ENCODE results near the gene UBE4A. TPM values are rescaled to one million over a fixed set of nuclear protein-coding genes. Genes with fewer than 3 reads are reported as not detected.
"Not testable (repeated sequence)": the region's sequence is repeated elsewhere in the genome, so short reads cannot be mapped to it uniquely, and the experiment has no call there.

UBE4A gene
- total RNA-seq, 1 donor from 2014 or later = 59.7 TPM

- no peak for DNase-seq
These were observed 42.6 kb downstream of the UBE4A start for GRCh38 chr11:118401880-118402590.

- DNase-seq = not testable (repeated sequence)
These were observed 43.2 kb downstream of the UBE4A start for GRCh38 chr11:118402594-118402993.

- DNase-seq = no peak
These were observed 47.3 kb downstream of the UBE4A start for GRCh38 chr11:118406599-118407166.

- DNase-seq = no peak
These were observed 50.8 kb downstream of the UBE4A start for GRCh38 chr11:118410055-118410745.

- no peak for DNase-seq
These were observed 52.1 kb downstream of the UBE4A start for GRCh38 chr11:118411530-118411929.

GRCh38 chr11:118412921-118413320 lies 53.5 kb downstream of the UBE4A start:
- no peak for DNase-seq

GRCh38 chr11:118415062-118415738 lies 55.8 kb downstream of the UBE4A start:
- no peak for DNase-seq

- DNase-seq = no peak
These were observed 56.3 kb downstream of the UBE4A start for GRCh38 chr11:118415739-118416068.

- DNase-seq = not testable (repeated sequence)
These were observed 57.5 kb downstream of the UBE4A start for GRCh38 chr11:118416900-118417299.

- no peak for DNase-seq
These were observed 58.4 kb downstream of the UBE4A start for GRCh38 chr11:118417801-118418200.

- no peak for DNase-seq
These were observed 59.4 kb downstream of the UBE4A start for GRCh38 chr11:118418766-118419165.

GRCh38 chr11:118427707-118428106 lies 68.3 kb downstream of the UBE4A start:
- DNase-seq = no peak

GRCh38 chr11:118430956-118431355 lies 71.6 kb downstream of the UBE4A start:
- DNase-seq = no peak

GRCh38 chr11:118434123-118434552 lies 74.7 kb downstream of the UBE4A start:
- DNase-seq = no peak

- peak; percentile 64 for DNase-seq
These were observed 75.3 kb downstream of the UBE4A start for GRCh38 chr11:118434553-118435289.

GRCh38 chr11:118435290-118435892 lies 76.0 kb downstream of the UBE4A start:
- DNase-seq = peak; percentile 45

GRCh38 chr11:118435893-118436624 lies 76.7 kb downstream of the UBE4A start, which contains the start of gene KMT2A:
Gene KMT2A (plus strand): TSS chr11:118436492. CDS start chr11:118436513, 21 bp downstream.
- peak; percentile 98 for DNase-seq

GRCh38 chr11:118436639-118437207 lies 77.3 kb downstream of the UBE4A start:
- no peak for DNase-seq

GRCh38 chr11:118437208-118438125 lies 78.1 kb downstream of the UBE4A start:
- no peak for DNase-seq

Measured in occipital lobe (tissue), 2 donors.